GM12878 (cell line): ENCODE measurements around the gene PRKAB1.
A peak's percentile ranks its signal among the peaks of the same experiment; 100 is the strongest.

Experiments used
- BACH1 ChIP-seq: fragments of 450-650 bp; IDR thresholded peaks from 2 replicates; pipeline ENCODE4 v1.6.1; 2017; ENCODE audit warnings: mild to moderate bottlenecking, borderline replicate concordance
- BCL11A ChIP-seq: IDR thresholded peaks from 2 replicates; pipeline ENCODE4 v1.6.1; 2011; ENCODE audit warnings: low read depth, low read length
- CTCF ChIP-seq, 3 experiments: IDR thresholded peaks in 2 of 3; conservative IDR thresholded peaks in 1 of 3; 2 replicates each; pipeline ENCODE4 v1.5.1; 2011; ENCODE audit warnings: low read depth in 3 of 3, low read length in 3 of 3, mild to moderate bottlenecking in 3 of 3, control low read depth in 2 of 3, moderate library complexity in 2 of 3, inconsistent platforms in 1 of 3, mixed read lengths in 1 of 3; ENCODE audit not compliant: control insufficient read depth in 2 of 3, insufficient read depth in 1 of 3; ENCODE audit errors: extremely low read depth in 1 of 3
- ETV6 ChIP-seq, 2 experiments: fragments of 450-650 bp in 1 of 2; IDR thresholded peaks in 1 of 2; conservative IDR thresholded peaks in 1 of 2; 2 replicates each; pipeline ENCODE4 v1.6.1; 2014; ENCODE audit warnings: antibody characterized with exemption in 1 of 2, borderline replicate concordance in 1 of 2, low read depth in 1 of 2, mild to moderate bottlenecking in 1 of 2, moderate library complexity in 1 of 2
- EZH2 ChIP-seq: IDR thresholded peaks from 2 replicates; pipeline ENCODE4 v1.6.1; 2012; ENCODE audit warnings: low read depth, mild to moderate bottlenecking, control low read depth, inconsistent platforms, low read length, borderline replicate concordance; ENCODE audit not compliant: control insufficient read depth
- RFX5 ChIP-seq: IDR thresholded peaks from 2 replicates; pipeline ENCODE4 v1.6.1; 2011; ENCODE audit warnings: low read depth, low read length, improper control_type of control experiment
- ZBED1 ChIP-seq: IDR thresholded peaks from 2 replicates; pipeline ENCODE4 v1.6.1; 2016; ENCODE audit warnings: borderline replicate concordance
- ZNF274 ChIP-seq: IDR thresholded peaks from one replicate; pipeline ENCODE4 v1.8.0; 2011; ENCODE audit not compliant: insufficient read length, insufficient read depth
- TF ChIP-seq, protein P1 (sequence below): fragments of 450-650 bp; IDR thresholded peaks from 2 replicates; pipeline ENCODE4 v1.6.1; 2016; ENCODE audit warnings: mild to moderate bottlenecking
- TF ChIP-seq, protein P2 (sequence below): fragments of 450-650 bp; IDR thresholded peaks from 2 replicates; pipeline ENCODE4 v1.6.1; 2017; ENCODE audit warnings: mild to moderate bottlenecking

DNA sequence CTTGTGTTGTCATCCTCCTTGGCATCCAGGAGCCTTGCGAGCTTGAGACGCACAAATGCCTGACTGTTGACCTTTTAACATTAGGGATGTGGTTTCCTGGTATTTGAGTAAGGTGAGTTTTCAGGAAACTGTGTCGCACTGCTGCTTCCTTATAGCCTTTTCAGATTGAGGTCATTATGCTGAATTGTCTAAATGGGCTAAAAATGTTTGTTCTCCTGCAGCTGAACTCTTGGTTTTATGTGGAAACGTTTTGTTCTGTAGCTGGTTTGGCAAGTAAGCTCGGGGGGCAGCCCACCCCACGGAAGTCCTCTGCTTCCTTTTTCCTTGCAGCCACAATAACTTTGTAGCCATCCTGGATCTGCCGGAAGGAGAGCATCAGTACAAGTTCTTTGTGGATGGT lies 5.7 kb downstream of the PRKAB1 start:
- TF ChIP-seq CTCF (IDR thresholded peaks at IDR 0.05 in 2 of 3, conservative IDR thresholded peaks at IDR 0.05 in 1 of 3; ENCODE audit: control insufficient read depth in 2 of 3, extremely low read depth in 1 of 3, insufficient read depth in 1 of 3, low read depth in 3 of 3, low read length in 3 of 3) (no peak), BACH1 (no peak), BCL11A (no peak), ZBED1 (no peak), ZNF274 (no peak), RFX5 (no peak), EZH2 (no peak), ETV6 (conservative IDR thresholded peaks at IDR 0.05 in 1 of 2, IDR thresholded peaks at IDR 0.05 in 1 of 2; ENCODE audit: borderline replicate concordance in 1 of 2, low read depth in 1 of 2) (peak in 1 of 2 experiments; percentile 62; a peak in 1 of 4 replicates)
- TF ChIP-seq, protein P1, sequence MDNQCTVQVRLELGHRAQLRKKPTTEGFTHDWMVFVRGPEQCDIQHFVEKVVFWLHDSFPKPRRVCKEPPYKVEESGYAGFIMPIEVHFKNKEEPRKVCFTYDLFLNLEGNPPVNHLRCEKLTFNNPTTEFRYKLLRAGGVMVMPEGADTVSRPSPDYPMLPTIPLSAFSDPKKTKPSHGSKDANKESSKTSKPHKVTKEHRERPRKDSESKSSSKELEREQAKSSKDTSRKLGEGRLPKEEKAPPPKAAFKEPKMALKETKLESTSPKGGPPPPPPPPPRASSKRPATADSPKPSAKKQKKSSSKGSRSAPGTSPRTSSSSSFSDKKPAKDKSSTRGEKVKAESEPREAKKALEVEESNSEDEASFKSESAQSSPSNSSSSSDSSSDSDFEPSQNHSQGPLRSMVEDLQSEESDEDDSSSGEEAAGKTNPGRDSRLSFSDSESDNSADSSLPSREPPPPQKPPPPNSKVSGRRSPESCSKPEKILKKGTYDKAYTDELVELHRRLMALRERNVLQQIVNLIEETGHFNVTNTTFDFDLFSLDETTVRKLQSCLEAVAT, result no peak
- TF ChIP-seq, protein P2, sequence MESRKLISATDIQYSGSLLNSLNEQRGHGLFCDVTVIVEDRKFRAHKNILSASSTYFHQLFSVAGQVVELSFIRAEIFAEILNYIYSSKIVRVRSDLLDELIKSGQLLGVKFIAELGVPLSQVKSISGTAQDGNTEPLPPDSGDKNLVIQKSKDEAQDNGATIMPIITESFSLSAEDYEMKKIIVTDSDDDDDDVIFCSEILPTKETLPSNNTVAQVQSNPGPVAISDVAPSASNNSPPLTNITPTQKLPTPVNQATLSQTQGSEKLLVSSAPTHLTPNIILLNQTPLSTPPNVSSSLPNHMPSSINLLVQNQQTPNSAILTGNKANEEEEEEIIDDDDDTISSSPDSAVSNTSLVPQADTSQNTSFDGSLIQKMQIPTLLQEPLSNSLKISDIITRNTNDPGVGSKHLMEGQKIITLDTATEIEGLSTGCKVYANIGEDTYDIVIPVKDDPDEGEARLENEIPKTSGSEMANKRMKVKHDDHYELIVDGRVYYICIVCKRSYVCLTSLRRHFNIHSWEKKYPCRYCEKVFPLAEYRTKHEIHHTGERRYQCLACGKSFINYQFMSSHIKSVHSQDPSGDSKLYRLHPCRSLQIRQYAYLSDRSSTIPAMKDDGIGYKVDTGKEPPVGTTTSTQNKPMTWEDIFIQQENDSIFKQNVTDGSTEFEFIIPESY, result no peak
